ENCODE measurements around the gene SCOC.

The SCOC gene

GRCh38 chr4:140373328-140374129 lies at the start of gene SCOC:
SCOC (plus strand) TSS chr4:140373646; CDS start chr4:140379171, 5,525 bp downstream.
- DNase-seq, result peak; percentile 99

GRCh38 chr4:140326395-140326993 lies 47.0 kb upstream of the SCOC start:
- DNase-seq, result peak; percentile 35

- peak; percentile 38 for DNase-seq
Measured at GRCh38 chr4:140330311-140330900, 43.0 kb upstream of the SCOC start.

DNA sequence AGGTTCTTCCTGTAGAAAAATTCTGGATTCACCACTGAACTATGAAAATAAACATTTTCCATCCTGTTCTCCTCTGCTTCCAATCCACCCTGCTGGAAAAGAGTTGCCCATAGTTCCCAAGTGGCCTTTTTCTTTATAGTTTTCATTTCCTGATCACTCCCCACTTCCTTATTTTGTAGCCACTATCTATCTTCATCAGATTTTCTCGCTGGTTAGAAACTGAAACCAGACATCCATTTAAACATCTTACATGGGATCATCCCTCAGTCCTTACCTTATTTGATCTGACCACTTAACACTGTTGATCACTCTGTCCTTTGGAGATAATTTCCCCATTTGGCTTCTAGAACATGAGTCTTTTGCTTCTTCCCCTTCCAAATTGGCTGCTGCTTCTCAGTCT lies 42.2 kb upstream of the SCOC start:
- no peak for DNase-seq

- DNase-seq, result no peak
Measured at GRCh38 chr4:140331876-140332275, 41.6 kb upstream of the SCOC start.

DNA sequence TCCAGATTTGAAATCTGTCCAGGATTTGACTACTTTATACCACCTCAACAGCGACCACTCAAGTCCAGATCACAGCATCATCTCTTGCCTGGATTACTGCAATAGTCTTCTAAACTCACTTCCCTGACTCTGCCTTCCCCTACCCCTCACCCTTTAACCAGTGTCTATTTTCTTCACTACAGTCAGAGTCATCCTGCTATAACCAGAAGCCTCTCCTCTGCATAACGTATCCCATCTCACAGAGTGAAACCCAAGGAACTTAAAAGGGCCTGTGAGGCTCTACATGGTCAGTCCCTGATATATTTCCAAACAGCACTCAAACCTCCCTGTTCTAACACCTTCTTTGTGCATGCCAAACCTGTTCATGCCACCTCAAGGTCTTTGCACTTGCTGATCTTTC lies 40.7 kb upstream of the SCOC start:
- no peak for DNase-seq

- DNase-seq, result no peak
Measured at GRCh38 chr4:140333523-140333922, 39.9 kb upstream of the SCOC start.

- no peak for DNase-seq
Measured at GRCh38 chr4:140335076-140335475, 38.4 kb upstream of the SCOC start.

- no peak for DNase-seq
Measured at GRCh38 chr4:140336730-140337129, 36.7 kb upstream of the SCOC start.

GRCh38 chr4:140342620-140343019 lies 30.8 kb upstream of the SCOC start:
- DNase-seq, result no peak

DNA sequence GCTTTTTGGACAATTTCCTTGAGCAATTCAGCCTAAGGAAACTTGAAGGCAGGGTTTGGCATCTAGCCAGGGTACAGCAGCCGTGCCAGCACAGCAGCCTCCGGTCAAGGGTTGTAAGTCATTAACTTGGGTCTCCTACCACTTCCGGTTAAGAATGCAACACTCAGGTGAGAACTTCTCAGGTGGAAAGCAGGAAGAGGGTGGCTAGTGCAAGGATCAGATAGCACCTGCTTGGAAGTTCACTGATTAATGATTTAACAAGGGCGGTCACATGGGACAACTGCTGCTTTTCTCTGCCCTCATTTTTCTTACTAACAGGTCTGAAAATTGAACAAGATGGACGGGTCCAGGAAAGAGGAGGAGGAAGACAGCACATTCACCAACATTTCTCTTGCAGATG lies 30.1 kb upstream of the SCOC start:
- DNase-seq, result no peak

DNA sequence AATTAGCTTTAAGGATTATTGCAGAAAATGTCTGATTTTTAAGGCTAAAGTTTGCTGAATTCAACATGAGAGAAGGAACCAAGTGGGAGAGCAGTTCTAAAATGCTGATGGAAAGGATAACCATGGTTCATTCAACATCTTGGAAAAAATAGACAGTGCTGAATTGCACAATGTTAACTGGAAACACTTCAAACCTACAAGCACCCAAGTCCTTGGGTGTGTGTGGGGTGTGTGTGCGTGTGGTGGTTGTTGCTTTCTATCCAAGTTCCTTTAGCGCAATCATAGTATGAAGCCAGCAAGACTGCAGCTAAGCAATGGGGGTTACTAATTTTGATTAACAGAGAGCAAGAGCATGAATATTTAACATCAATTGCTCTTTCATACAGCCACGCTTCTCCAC lies 29.3 kb upstream of the SCOC start:
- no peak for DNase-seq

GRCh38 chr4:140344621-140345020 lies 28.8 kb upstream of the SCOC start:
- DNase-seq, result no peak

DNA sequence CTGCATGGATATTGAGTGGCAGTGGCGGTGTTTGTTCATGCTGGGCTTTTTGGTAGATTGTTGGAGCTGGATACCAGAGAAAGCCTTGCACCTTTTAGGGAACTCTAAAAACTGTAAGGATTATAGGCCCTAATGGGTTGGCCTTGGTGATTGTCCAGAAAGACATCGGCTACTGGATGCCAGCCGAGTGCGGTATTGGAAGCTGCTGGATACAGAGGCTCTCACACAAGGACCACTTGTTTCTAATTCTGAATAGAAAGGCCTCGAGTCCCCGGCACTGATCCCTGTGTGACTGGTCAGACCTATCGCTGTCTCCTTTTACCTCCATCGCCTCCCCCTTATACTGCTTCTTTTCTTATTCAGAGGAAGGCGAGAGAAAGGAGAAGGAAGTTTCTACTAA lies 27.3 kb upstream of the SCOC start:
- no peak for DNase-seq

- no peak for DNase-seq
Measured at GRCh38 chr4:140349816-140350215, 23.6 kb upstream of the SCOC start.

DNA sequence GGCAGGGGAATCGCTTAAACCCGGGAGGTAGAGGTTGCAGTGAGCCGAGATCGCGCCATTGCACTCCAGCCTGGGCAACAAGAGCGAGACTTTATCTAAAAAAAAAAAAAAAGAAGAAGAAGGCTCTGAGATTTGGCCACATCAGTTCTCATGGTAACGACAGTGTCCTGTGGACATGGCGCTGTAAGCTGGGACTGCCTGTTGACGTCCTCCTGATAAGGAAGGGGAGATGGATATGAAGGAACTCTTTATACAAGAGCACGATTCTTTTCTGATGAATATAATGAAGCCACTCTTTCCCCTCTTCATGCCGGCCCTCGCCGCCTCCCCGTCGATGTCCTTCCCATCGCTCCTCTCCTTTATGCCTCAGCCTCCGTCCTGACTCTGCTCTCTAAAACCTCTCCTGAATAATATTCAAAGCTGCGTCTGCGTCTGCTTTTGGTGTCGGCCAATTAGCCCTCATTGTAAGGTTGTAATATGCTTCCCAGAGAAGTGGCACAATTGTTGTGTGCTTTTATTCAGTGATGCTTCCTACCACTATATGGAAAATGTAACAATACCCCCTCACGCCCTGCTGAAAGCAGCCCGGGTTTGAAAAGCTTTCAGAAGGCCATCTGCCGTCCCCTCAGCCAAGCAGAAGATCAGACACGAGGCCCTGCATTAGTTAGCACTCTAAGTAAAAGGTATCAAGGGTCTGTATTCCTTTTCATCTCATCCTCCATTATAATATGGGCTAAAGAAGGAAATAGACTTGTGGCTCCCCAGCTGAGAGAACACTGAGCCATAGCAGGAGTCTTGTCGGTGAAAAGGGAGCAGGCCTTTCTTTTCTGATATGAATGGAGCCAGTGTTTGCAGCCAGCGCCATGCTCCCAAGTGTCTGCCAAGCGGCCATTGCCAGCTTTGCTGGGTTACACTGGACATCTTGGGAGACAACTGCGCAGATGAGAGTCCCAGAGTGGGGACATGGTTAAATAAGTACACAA lies 22.1 kb upstream of the SCOC start:
- no peak for DNase-seq

GRCh38 chr4:140353786-140354185 lies 19.7 kb upstream of the SCOC start:
- DNase-seq, result no peak

DNA sequence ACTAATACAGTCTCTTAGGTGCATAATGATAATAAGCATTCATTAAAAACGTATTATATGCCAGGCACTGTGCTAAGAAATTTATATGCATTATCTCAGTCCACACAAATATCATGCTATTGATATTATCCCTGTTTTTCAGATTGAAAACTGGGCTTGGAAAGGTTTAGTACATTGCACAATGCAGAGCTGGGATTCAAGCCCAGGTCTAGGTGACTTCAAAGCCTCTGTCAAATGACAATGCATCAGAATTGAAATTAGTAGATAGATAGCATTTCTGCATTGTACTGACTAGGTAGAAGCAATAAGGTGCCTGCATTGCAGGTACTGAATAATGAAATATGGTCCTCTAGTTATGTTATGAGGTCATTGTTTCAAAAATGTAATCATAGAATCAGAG lies 18.2 kb upstream of the SCOC start:
- no peak for DNase-seq

- no peak for DNase-seq
Measured at GRCh38 chr4:140357868-140358267, 15.6 kb upstream of the SCOC start.

GRCh38 chr4:140358281-140358680 lies 15.2 kb upstream of the SCOC start:
- DNase-seq, result no peak

GRCh38 chr4:140359562-140360427 lies 13.7 kb upstream of the SCOC start:
- DNase-seq, result peak; percentile 95

DNA sequence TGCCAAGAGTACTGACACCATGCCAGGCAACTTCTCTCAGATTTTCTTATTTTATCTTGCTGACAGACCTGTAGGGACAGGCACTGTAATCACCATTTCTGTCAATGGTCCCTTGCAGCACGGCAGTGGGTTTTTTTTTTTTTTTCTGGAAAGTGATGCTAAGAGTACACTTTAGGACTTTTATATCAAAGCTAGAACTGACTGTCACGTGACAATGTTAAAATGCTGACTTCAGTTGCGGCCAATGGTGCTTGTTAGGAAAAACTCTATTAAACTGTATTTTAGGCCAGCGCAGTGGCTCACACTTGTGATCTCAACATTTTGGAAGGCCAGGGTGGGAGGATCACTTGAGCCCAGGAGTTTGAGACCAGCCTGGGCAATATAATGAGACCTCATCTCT lies 12.3 kb upstream of the SCOC start:
- no peak for DNase-seq

Measured in NCI-H82 (cell line).